Left renal cortex interstitium (tissue), 4 donors: ENCODE data around the gene WARS2. TPM values are rescaled to one million over a fixed set of nuclear protein-coding genes. Genes with fewer than 3 reads are reported as not detected.

ENCODE experiments used
- DNase-seq, 4 donors: peaks; one replicate each; pipeline ENCODE4 v3.0.0-alpha.2; 2013; ENCODE audit warnings: low read depth in 4 of 4, low spot score in 2 of 4, missing footprints in 1 of 4
- polyA plus RNA-seq, 4 donors: library from polyadenylated mRNA; unstranded; fragments of 120-200 nt; gene quantifications; one replicate each; pipeline ENCODE4 v1.2.1, GENCODE V29; 2013; ENCODE audit not compliant: insufficient read length in 4 of 4

The WARS2 gene
- polyA plus RNA-seq, 4 donors: 18.0 to 24.8 (median 19.7) TPM

DNA sequence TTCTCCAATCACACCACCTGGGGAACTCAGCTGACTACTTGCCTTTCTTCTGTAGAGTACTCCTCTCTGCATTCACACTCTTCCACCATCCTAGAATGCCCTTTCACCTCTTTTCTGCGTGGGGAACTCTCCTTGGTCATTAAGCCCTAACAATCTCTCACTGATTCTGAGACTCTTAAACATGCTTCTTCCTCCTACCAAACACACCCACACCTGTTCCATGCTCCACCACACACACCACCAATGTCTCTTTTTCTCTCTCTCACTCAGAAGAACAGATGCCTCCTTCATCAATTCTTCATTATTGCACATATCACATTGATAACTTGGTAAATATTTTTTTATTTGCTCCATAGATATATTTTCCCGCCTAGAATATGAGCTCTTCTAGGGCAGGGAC lies 53.6 kb downstream of the WARS2 start:
- no peak for DNase-seq

DNA sequence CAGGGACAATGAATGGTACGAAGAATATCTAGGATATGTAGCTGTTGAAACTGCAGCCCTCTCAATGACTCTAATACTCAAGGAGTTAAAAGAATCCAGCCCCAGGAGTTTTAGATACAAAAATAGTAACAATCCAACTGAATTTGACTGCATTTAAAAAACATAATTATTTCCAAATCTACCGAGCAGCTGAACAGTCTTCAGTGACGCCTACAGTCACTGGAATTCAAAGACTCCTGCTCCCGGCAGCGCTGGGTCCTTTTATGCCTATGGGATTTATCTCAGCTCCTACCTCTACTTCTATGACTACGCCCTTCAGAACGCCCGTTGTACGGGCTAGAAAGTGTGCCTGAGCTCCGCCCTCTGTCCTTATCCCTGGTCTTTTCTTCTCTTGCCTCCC lies 55.7 kb downstream of the WARS2 start:
- DNase-seq: no peak

GRCh38 chr1:119083980-119084379 lies 56.5 kb downstream of the WARS2 start:
- DNase-seq: no peak

- DNase-seq: no peak
Observed at GRCh38 chr1:119083479-119083878, 57.0 kb downstream of the WARS2 start.

DNA sequence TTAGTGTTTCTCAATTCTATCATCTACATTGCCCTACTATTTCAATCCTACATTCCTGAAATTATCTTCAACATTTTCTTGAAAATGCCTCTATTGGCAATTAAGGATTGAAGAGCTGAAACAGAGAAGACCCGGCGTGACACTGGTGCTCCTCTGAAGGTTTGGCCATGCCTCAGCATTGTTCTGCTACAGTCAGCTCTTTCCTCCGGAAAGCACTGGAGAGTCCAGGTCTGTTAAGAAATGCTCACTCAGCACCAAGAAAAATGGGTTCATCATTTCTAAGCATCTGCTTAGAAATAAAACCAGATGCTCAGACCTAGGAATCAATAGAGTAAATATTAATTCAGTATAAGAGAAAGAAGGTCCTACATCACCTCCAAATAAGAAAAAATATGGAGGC lies 58.8 kb downstream of the WARS2 start:
- DNase-seq: no peak

DNA sequence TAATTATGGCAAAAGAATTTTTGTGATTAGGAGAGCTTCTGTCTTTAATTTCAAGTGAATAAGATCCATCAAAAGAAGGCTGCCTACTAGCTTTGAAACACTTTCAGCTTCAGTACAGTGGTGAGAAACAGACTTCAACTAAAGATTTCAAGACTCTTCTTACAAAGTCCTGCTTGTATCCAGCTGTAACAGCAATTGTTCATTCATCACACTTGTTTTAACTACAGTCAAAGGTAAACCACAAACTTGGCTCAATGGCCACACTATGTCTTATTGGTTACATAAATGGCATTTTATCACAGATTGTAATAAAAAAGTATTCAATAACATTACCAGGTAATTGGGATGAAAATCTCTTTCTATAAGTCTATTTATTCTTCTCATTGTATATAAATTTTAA lies 59.2 kb downstream of the WARS2 start:
- DNase-seq: no peak

GRCh38 chr1:119080586-119080985 lies 59.9 kb downstream of the WARS2 start:
- no peak for DNase-seq

DNA sequence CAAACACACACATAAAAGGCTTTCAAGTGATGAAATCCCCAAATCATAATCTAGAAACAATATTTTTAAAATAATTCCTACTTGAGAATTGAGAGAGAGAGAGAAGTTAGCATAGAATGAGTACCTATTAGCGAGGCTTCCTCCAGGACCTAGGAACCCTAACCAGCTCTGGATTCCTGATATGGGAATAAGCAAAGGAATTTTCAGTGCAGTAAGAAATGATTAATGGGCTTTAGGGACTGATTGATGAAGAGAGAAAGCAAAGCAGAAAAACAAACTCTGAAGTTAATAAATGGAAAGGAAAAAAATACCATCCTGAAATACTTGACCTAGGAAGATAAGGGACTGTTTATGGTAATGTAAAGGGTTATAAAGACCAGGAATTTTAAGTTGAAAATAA lies 60.6 kb downstream of the WARS2 start:
- DNase-seq: no peak

- no peak for DNase-seq
Observed at GRCh38 chr1:119075614-119076013, 64.8 kb downstream of the WARS2 start.

DNA sequence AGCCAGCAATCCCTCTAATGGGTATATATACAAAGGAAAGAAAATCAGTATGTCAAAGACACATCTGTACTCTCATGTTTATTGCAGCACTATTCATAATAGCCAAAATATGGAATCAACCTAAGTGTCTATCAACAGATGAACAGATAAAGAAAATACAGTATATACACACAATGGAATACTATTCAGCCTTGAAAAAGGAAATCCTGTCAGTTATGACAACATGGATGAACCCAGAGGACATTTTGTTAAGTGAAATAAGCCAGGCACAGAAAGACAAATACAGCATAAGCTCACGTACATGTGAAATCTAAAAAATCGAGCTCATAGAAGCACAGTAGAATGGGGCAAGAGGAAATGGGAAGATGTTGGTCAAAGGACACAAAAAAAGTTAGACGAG lies 69.1 kb downstream of the WARS2 start:
- DNase-seq: no peak

DNA sequence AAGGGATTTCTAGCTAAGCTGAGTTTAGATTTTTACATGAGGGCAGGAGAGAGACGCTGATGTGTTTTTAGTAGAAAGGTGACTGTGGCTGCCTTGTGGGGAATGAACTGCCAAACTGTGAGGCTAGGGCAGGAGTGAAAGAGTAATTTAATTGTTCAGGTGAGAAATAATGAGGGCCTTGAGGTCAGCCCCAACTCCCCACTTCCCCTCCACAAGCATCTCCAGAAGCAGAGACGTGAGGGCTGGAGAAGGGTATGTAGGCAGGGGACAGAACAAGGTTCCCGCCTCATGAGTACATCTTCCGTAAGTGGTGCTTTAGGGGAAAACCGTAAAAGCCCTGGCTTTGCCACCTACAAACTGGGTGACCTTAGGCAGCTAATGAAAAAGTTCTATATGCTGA lies 70.8 kb downstream of the WARS2 start:
- no peak for DNase-seq

DNA sequence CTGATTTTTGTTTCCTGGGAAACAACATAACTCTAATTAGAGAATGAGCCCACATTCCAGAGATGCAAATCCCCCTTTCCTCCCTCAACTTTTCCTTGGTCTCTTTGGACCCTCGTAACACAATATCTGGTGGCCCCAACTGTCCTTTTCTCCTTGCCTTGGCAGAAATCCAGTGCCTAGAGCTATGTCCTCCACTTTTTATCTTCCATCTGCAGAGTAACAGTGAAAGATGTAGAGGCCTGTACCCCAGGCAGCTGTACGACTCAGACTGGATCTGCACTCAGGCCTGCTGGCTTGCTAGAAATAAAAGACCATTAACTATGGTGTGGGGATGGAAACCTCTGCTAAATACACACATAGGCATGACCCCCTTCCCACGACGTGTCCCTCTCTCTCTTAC lies 72.0 kb downstream of the WARS2 start:
- no peak for DNase-seq

DNA sequence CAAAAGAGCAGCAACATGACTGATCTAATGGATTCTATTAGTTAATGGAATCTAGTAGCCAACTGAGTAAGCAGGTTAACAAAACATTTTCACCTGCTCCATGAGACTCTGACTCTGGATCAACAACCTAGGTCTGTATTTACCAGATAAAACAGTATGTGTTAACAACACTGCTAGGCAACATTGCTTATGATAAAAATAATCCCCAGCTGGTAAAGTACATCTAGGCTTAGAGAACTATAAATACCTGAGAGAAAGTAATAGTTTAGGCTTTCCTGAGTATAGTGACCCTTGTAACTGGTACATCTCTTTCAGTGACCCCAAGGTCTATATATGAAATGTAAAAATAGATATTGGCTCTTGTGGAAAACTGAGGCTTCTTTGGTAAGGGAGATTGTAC lies 78.8 kb downstream of the WARS2 start:
- DNase-seq: no peak

- DNase-seq: no peak
Observed at GRCh38 chr1:119055568-119055967, 84.9 kb downstream of the WARS2 start.

GRCh38 chr1:119053917-119054316 lies 86.5 kb downstream of the WARS2 start:
- no peak for DNase-seq

GRCh38 chr1:119052267-119052666 lies 88.2 kb downstream of the WARS2 start:
- no peak for DNase-seq

DNA sequence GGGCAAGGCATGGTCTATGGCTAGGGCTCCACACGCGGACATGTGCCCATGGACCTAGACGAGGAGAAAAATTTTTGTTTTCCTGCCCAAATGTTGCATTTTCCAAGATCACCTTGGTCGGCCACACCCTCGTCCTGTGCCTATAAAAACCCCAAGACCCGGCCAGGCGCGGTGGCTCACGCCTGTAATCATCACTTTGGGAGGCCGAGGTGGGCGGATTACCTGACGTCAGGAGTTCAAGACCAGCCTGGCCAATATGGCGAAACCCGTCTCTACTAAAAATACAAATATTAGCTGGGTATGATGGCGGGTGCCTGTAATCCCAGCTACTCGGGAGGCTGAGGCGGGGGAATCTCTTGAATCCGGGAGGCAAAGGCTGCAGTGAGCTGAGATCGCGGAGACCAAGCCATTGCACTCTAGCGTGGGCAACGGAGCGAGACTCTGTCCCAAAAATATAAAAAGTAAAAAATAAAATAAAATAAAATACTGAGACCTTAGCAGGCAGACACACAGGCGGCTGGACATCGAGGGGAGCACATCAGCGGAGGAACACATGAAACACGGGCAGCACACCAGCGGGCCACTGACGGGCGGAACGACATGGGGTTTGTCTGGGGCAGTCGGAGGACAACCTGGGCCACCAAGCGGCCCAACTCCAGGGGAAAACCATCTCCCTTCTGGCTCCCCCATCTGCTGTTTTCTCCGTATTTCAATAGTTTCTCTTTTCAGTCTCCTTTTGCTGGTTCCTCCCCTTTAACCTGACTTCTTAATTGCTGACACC lies 91.6 kb downstream of the WARS2 start:
- no peak for DNase-seq

DNA sequence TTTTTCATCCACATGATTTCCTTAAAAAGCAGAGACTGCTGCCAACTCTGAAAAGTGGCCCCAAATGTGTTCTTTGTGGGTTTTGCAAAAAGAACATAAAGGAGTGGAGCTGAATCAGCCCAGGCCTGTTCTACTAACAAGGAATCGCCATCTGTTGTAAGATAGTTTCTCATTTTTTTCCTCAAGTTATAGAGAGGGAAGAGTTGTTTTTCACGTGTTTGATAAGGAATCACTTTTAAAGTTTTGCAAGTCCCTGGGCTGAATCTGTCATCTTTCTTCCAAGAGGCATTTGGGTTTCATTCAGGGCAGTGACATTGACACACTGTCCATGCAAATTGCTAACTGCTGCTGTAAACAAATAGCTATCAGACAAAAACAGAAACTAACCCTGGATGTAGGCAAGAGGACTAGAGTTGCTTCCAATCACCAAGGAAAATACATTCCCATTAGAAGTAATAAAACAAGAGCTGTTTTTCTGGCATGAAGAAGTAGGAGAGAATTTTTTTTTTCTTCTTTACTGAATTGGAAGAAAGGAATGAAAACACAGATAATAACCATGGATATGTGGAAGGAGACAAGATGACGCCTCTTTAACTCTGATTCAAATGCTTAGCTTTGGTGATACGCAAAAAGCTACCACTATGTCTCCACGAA lies 93.5 kb downstream of the WARS2 start:
- no peak for DNase-seq

DNA sequence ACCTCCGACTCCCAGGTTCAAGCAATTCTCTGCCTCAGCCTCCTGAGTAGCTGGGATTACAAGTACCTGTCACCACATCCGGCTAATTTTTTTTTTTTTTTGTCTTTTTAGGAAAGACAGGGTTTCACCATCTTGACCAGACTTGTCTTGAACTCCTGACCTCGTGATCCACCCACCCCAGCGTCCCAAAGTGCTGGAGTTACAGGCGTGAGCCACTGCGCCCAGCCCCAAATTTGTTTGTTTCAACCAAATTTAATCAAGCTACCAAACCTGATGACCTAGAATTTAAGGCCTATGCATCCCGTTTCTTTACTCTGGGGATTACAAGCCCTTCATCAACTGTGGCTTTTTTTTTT lies 94.0 kb downstream of the WARS2 start:
- DNase-seq: no peak

DNA sequence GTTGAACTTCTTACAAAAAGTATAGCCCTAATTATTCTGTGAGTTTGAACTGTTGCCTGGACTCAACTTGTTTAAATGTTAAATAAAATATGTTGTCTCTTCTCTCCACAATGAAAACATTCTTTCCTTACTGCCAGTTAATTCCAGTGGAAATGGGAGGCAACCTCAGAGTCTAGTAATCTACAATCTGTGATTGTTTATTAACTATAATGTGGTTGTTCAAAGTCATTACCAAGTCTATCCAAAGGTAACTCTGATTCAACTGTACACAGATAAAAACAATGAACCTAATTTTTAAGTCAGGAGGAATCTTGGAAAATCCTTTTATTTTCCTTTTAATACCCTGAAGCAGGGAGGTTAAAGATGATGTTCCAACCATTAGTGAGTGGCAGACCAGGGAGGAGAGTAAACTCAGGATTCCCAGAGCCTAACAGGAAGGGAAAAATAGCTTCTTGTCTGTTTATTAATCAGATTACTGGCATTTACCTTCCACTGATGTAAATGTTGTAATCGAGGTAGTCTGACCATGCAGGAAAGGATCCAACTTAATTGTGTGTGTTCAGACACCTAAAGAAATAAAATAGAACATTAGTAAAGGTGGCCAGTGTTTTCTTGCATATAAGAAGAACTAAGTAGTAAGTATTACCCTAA lies 95.2 kb downstream of the WARS2 start:
- no peak for DNase-seq

GRCh38 chr1:119040906-119041305 lies 99.5 kb downstream of the WARS2 start:
- no peak for DNase-seq

DNA sequence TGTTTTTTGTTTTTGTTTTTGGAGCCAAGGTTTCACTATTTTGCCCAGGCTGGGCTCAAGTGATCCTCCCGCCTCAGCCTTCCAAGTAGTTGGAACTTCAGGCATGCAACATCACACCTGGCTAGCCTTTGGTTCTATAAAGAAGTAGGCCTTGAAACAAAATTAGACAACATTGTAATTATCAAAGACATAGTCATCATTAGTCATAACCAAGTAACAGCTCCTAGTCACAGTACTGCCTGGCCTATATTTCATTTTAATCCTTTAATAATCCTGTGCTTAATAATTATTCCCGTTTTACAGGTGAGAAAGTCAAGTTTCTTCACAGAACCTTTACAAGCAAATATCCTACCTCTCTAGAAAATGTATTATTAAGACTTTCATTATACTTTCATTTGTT lies 100.0 kb downstream of the WARS2 start:
- no peak for DNase-seq
